Stomach (tissue), 4 donors: ENCODE results near the gene TRIB2.

Source experiments
- EP300 ChIP-seq: sonication (generic); formaldehyde crosslinking; IDR thresholded peaks from one replicate; pipeline ENCODE4 v1.6.1; 2017; ENCODE audit warnings: antibody characterized with exemption
- POLR2A ChIP-seq, 4 donors: fragments of 450-650 bp; IDR thresholded peaks; one replicate each; pipeline ENCODE4 v1.6.1; 2016; ENCODE audit warnings: antibody characterized with exemption in 4 of 4, control low read depth in 2 of 4, mild to moderate bottlenecking in 1 of 4, moderate library complexity in 1 of 4
- POLR2AphosphoS5 ChIP-seq, 3 donors: sonication (generic); formaldehyde crosslinking; IDR thresholded peaks; one replicate each; pipeline ENCODE4 v1.6.1; 2016; ENCODE audit warnings: antibody characterized with exemption in 3 of 3
- TF ChIP-seq, protein P1 (sequence below), 7 experiments: fragments of 450-650 bp in 4 of 7; fragments of 200-600 bp in 3 of 7; sonication (generic) in 3 of 7; IDR thresholded peaks; one replicate each; pipeline ENCODE4 v1.5.1; 2016 to 2019; ENCODE audit warnings: antibody characterized with exemption in 7 of 7, control low read depth in 2 of 7, mild to moderate bottlenecking in 1 of 7

GRCh38 chr2:12719400-12720277, 2.9 kb downstream of the TRIB2 start:
- TF ChIP-seq, protein P1, sequence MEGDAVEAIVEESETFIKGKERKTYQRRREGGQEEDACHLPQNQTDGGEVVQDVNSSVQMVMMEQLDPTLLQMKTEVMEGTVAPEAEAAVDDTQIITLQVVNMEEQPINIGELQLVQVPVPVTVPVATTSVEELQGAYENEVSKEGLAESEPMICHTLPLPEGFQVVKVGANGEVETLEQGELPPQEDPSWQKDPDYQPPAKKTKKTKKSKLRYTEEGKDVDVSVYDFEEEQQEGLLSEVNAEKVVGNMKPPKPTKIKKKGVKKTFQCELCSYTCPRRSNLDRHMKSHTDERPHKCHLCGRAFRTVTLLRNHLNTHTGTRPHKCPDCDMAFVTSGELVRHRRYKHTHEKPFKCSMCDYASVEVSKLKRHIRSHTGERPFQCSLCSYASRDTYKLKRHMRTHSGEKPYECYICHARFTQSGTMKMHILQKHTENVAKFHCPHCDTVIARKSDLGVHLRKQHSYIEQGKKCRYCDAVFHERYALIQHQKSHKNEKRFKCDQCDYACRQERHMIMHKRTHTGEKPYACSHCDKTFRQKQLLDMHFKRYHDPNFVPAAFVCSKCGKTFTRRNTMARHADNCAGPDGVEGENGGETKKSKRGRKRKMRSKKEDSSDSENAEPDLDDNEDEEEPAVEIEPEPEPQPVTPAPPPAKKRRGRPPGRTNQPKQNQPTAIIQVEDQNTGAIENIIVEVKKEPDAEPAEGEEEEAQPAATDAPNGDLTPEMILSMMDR (IDR thresholded peaks at IDR 0.05) = no peak
- no peak for TF ChIP-seq POLR2A (IDR thresholded peaks at IDR 0.05)
- no peak for TF ChIP-seq POLR2AphosphoS5 (IDR thresholded peaks at IDR 0.05)
- TF ChIP-seq EP300 = no peak
